ACC112 (cell line): ENCODE measurements around the gene SOX5.

Source experiments
- H2AFZ ChIP-seq: fragments of 200-600 bp; sonication (generic); one replicate; pipeline ENCODE4 v1.6.0; 2017; ENCODE audit warnings: antibody characterized with exemption, low read length; ENCODE audit not compliant: unreplicated experiment
- H3K27ac ChIP-seq: fragments of 200-600 bp; sonication (generic); 2 replicates; pipeline ENCODE4 v1.5.1; 2014; ENCODE audit warnings: low read depth, mild to moderate bottlenecking, antibody characterized with exemption, low read length, moderate library complexity
- H3K27me3 ChIP-seq: fragments of 200-600 bp; sonication (generic); 2 replicates; pipeline ENCODE4 v1.6.1; 2014; ENCODE audit warnings: mild to moderate bottlenecking, antibody characterized with exemption, low read length, moderate library complexity, mixed read lengths; ENCODE audit not compliant: insufficient read depth
- H3K36me3 ChIP-seq: fragments of 200-600 bp; sonication (generic); 2 replicates; pipeline ENCODE4 v1.6.1; 2016; ENCODE audit warnings: mild to moderate bottlenecking, antibody characterized with exemption, low read length, moderate library complexity, mixed read lengths; ENCODE audit not compliant: insufficient read depth
- H3K4me1 ChIP-seq: fragments of 200-600 bp; sonication (generic); one replicate; pipeline ENCODE4 v1.6.1; 2016; ENCODE audit warnings: low read length, mixed read lengths; ENCODE audit not compliant: insufficient read depth, unreplicated experiment, control insufficient read depth
- H3K4me3 ChIP-seq: fragments of 200-600 bp; sonication (generic); 2 replicates; pipeline ENCODE4 v1.5.1; 2014; ENCODE audit warnings: mild to moderate bottlenecking, low read depth, low read length
- H3K79me2 ChIP-seq: fragments of 200-600 bp; sonication (generic); one replicate; pipeline ENCODE4 v1.6.0; 2016; ENCODE audit warnings: low read length; ENCODE audit not compliant: control insufficient read depth, unreplicated experiment, insufficient read depth

Gene SOX5

DNA sequence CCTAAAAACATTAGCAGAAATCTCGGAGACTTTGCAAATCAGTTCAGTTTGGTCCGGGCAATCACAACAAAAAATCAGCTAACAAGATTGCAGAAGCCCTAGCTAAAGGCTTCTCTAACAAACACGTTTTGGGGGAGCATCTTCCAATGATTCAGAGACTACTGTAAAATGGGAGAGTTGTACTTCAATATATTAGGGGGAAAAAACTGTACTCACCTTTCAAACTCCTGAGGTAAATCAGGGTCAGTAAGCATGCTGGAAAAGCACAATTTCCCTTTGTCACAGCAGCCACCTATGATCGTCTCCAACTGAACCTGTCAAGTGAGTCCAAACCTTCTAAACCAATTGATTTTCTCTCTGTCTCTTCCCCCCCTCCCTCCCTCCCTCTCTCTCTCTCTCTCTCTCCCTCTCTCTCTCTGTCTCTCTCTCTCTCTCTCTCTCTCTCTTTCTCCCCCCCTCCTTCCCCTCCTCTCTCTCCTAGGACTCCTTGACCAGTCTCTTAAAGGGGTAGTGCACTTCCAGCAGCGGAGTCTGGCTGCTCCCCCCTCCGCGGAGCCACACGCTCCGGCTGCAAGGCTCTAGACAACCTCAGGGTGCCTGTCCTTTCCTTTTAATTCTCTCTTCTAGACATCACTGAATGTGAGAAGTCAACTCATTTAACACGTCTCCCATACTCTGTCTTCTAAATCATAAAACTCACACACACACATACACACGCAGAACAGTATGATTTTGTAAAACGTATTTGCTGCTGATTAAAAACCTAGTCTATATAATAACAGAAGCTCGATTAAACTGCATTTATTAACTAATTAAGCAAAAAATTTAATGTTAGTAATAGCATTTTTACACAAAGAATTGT is at the start of gene SOX5:
Gene SOX5 (minus strand): TSS at position 323 of the 862 bp plus-strand sequence. CDS start 69 bp downstream, at position 254.
- H2AFZ ChIP-seq: peak within 1 kb of the TSS; percentile 63
- no peaks in the 10 kb centered on the region for H3K79me2 ChIP-seq
- H3K4me3 ChIP-seq: peak within 1 kb of the TSS; percentile 77

DNA sequence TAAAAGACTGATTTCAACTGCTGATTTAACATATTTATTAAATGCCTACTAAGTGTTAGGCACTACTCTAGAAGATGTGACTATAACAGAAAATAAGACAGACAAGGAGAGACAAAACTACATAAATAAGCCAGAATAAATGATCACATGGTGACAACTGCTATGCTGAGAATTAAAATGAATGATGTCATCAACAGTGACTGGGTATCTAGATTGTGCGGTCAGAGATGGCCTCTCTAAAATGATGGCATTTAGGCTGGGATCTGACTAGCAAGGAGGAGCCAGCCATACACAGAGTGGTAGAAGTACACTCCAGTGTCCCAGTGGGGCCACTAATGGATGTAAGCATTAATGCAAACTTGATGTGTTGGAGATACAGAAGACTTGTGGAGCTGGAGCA is 37.6 kb upstream of the SOX5 start:
- H3K27ac ChIP-seq: no peak overlapping the region
- H3K79me2 ChIP-seq: no peaks in the 10 kb centered on the region
- no peak overlapping the region for H3K4me3 ChIP-seq
- H3K27me3 ChIP-seq: no peaks in the 10 kb centered on the region
- H2AFZ ChIP-seq: no peak overlapping the region
- no peaks in the 10 kb centered on the region for H3K4me1 ChIP-seq
- H3K36me3 ChIP-seq: no peaks in the 10 kb centered on the region

More for the DNA sequence above, at the start of gene SOX5:
- no peaks in the 10 kb centered on the region for H3K36me3 ChIP-seq
- no peaks in the 10 kb centered on the region for H3K4me1 ChIP-seq
- no peak within 1 kb of the TSS for H3K27ac ChIP-seq
- H3K27me3 ChIP-seq: peaks cover 56% of the 10 kb centered on the region

DNA sequence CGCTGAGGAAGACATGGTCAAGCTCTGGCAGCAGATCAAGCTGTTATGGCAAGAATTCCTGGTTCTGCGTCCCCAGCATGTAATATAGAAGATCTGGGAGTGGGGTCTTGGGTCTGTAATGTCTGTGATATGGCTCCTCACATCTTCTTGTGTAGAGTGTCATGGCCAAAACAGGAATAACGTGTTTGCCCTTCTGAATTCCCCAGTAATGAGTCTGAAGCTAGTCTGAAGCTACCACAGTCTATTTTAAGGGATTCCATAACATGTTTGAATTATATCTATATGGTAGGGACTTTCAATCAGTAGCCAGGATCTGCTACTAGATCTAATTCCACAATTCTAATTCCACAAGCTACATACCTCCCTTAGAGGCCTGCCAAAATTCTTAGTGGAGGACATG is 31.4 kb upstream of the SOX5 start:
- Histone ChIP-seq H3K27me3 (no peaks in the 10 kb centered on the region), H3K4me3 (no peak overlapping the region), H3K27ac (no peak overlapping the region), H3K4me1 (no peaks in the 10 kb centered on the region), H2AFZ (no peak overlapping the region), H3K36me3 (no peaks in the 10 kb centered on the region), H3K79me2 (no peaks in the 10 kb centered on the region)

DNA sequence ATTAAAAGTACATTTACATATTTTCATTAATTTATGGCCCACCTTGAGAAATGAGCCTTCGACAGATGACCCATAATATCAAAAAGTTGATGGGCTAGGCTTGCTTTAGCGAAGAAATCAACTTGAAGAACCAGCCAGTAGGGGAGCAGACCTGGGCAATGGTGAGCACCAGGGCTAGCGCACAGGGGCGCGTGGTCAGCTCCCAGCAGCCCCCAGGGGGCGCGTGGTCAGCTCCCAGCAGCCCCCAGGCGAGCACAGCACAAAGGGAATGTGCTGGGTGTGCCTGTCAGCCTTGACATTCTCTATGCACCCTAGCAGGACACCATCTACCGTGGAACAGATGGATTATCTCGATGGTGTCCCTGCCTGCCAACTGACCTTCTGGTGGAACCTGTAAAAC is 15.3 kb upstream of the SOX5 start:
- no peak overlapping the region for H3K4me3 ChIP-seq
- no peaks in the 10 kb centered on the region for H3K4me1 ChIP-seq
- no peak overlapping the region for H2AFZ ChIP-seq
- H3K27ac ChIP-seq: no peak overlapping the region
- no peaks in the 10 kb centered on the region for H3K79me2 ChIP-seq
- no peaks in the 10 kb centered on the region for H3K27me3 ChIP-seq
- no peaks in the 10 kb centered on the region for H3K36me3 ChIP-seq

DNA sequence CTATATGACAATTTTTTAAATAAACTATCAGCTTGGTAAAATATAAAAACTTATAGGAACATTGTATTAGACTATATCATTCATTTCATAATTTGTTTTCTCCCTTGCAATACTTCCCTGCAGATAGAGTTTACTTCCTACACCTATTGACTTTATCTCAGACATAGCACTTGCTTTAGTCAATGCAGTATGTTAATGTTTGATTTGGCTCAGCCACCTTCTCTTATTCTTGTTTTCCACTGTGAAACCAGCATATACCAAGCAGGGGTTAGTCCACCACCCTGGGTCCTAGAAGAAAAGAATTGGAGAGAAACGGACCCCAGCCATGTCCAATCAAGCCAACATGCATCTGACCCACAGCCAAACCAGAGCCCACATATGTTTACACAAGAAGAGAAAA is 10.4 kb upstream of the SOX5 start:
- Histone ChIP-seq H3K27ac (no peak overlapping the region), H3K36me3 (no peaks in the 10 kb centered on the region), H3K79me2 (no peaks in the 10 kb centered on the region), H3K4me1 (no peaks in the 10 kb centered on the region), H3K27me3 (no peaks in the 10 kb centered on the region), H2AFZ (no peak overlapping the region), H3K4me3 (no peak overlapping the region)

DNA sequence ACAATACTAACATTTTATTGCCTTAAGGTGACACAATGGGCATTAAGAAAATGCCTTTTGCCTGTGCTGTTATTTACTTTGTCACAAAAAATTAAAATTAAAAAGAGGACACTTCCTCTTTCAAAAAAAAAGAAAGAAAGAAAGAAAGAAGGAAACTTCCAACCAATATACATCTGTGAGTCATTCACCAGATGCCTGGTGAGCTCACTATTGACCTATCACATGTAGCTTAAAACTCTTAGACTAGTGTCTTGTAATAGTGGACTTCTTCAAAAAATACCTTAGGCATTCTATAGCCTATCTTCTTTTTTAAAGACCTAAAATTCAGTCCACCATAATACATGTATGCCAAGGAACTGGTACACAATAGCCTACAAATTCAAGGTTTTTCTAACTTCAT is 4.9 kb upstream of the SOX5 start:
- Histone ChIP-seq H2AFZ (no peak overlapping the region), H3K4me3 (no peak overlapping the region), H3K27me3 (peaks cover 11% of the 10 kb centered on the region), H3K36me3 (no peaks in the 10 kb centered on the region), H3K79me2 (no peaks in the 10 kb centered on the region), H3K4me1 (no peaks in the 10 kb centered on the region), H3K27ac (no peak overlapping the region)

DNA sequence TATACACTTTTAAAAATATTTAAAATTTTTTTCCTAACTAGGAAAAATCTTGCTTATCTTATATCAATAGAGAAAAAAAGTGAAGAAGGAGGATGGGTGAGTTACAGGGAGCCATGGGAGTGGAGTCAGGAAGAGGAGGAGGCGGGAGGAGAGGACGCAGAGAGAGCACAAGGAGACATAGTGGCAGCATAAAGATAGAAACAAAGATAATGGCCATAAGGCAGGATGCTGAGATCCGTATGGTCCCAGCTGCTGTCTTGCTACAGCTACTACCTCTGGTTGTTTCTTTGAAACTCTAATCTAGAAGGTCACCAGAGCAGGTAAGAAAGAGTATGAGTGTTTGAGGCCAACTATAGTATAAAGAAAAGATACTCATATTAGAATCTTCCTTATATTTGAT is 2.6 kb upstream of the SOX5 start:
- H2AFZ ChIP-seq: no peak overlapping the region
- H3K4me1 ChIP-seq: no peaks in the 10 kb centered on the region
- no peak overlapping the region for H3K4me3 ChIP-seq
- peaks cover 32% of the 10 kb centered on the region for H3K27me3 ChIP-seq
- H3K36me3 ChIP-seq: no peaks in the 10 kb centered on the region
- no peak overlapping the region for H3K27ac ChIP-seq
- H3K79me2 ChIP-seq: no peaks in the 10 kb centered on the region

DNA sequence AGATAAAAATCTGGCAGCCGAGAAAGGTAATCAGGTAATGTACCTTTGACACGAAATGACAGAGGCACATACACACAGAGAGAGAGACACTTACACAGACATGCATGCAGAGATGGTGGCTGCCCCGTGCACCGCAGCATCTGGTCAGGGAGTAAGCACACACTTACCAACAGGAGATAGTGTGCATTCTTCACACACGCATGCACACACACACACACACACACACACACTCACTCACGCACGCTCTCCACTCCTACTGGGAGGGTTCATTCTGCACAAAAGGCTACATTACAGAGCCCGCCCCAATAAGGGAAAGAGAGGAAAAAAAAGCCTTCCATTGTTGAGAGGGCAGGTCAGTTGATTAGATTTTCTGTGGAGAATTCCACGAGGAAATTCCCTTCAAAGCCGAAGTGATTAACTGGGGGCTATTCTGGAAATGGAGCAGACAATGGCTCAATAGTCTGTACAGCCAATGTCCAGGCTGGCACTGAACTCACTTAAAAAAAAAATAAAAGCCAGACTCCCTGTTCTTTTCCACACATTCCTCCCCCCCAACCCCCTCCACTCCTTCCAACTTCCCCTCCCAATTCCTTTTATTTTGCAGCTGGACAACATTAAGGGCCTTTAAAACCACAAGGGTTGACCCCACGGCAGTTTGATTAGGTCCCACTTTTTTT is 1.4 kb upstream of the SOX5 start:
- Histone ChIP-seq H3K4me3 (peak overlapping the region; percentile 77), H3K27me3 (peaks cover 43% of the 10 kb centered on the region), H3K79me2 (no peaks in the 10 kb centered on the region), H2AFZ (peak overlapping the region; percentile 63), H3K36me3 (no peaks in the 10 kb centered on the region), H3K27ac (no peak overlapping the region), H3K4me1 (no peaks in the 10 kb centered on the region)

DNA sequence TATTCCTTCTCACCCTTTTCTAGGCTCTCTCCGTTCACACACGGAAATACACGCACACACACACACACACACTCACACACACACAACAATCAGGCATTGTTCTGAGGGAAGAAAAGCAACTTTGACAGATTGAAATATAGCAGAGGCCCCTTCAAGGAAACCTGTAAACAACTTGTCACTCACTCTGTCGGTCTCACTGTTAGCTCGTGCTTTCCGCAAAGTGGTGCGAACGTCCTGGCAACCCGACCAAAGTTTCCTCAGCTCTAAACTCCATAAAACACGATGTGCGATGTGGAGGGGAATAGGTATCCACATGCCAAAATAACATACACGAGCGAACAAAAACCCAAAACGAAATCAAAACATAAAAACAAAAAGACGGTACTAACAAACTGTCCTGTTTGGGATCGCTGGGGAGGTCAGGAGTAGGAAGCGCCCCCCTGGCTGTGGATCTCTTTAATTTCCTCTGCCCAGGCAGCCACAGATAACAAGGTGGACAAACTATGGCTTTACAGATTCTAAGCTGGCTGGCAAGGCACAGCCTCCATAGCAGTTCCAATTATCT is 822 bp upstream of the SOX5 start:
- H3K4me1 ChIP-seq: no peaks in the 10 kb centered on the region
- H3K4me3 ChIP-seq: peak overlapping the region; percentile 77
- H2AFZ ChIP-seq: peak overlapping the region; percentile 63
- peaks cover 49% of the 10 kb centered on the region for H3K27me3 ChIP-seq
- H3K79me2 ChIP-seq: no peaks in the 10 kb centered on the region
- H3K36me3 ChIP-seq: no peaks in the 10 kb centered on the region
- no peak overlapping the region for H3K27ac ChIP-seq

DNA sequence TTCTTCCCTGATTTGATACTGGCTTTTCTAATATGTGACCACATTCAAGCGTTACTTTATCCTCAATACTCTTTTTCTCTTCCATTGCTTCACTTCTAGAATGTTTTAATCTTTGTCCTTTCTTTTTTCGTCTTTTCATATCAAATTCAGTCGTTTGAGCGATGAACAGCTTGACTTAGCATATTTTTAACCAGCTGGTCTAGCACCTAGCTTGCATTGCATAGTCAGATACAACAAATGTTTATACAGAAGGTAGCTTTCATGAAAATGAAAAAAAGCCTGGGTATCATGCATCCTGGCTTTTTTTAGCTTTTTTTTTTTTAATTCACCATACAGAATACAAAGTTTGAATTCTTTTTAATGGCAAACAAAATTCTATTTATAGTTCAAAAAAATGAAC is 1.2 kb downstream of the SOX5 start:
- H3K4me3 ChIP-seq: no peak overlapping the region

More for the DNA sequence above, 1.2 kb downstream of the SOX5 start:
- Histone ChIP-seq H2AFZ (no peak overlapping the region), H3K79me2 (no peaks in the 10 kb centered on the region), H3K27ac (no peak overlapping the region), H3K36me3 (no peaks in the 10 kb centered on the region), H3K4me1 (no peaks in the 10 kb centered on the region), H3K27me3 (peaks cover 69% of the 10 kb centered on the region)
